DMS114 treated with DMSO at 0.1 percent for 48 hours (cell line): Measurements from ENCODE around the gene MAS1L.
"Not testable (repeated sequence)": the region's sequence is repeated elsewhere in the genome, so short reads cannot be mapped to it uniquely, and the experiment has no call there.

Experiments used
- DNase-seq: peaks from one replicate; lab custom pipeline; 2025; ENCODE audit not compliant: unreplicated experiment; lab: John Stamatoyannopoulos, UW

Gene MAS1L

DNA sequence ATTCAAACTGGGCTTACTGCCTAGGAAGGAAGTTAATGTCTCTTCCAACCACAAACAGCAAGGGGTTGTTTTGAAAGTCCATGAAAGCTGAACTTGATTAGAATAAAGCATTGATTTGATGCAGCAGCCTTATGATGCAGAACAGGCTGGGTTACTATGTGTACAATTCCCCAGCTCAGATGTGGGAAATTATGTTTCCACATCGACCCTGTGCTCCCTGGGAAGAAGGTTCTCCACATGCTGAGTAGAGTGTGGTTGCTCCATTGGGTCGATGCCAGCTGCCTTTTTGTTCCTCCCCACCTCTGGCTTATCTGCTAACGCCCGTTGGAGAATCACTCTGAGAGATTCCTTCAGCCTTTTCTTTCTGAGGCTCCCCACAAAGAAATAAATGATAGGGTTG is 1.2 kb downstream of the MAS1L start:
- no peak for DNase-seq

DNA sequence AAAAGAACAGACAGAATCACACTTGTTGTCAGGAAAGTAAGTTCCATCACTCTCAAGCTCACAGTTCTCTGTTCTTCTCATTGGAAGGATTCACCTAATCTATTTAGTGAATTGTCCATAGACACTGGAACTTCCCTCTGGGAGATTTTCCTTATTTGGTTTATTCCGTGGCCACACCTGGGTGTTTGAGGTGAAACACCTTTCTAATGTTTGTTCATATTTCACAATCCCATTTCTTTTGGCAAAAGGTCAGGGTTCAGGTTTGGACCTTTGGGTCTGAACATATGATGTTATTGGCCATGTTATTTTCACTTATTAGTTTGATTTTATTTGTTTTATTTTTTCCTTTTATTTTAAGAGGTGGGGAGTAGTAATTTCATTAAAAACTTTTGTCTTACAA is 4.0 kb downstream of the MAS1L start:
- no peak for DNase-seq

GRCh38 chr6:29483186-29483585 is 4.6 kb downstream of the MAS1L start:
- no peak for DNase-seq

DNA sequence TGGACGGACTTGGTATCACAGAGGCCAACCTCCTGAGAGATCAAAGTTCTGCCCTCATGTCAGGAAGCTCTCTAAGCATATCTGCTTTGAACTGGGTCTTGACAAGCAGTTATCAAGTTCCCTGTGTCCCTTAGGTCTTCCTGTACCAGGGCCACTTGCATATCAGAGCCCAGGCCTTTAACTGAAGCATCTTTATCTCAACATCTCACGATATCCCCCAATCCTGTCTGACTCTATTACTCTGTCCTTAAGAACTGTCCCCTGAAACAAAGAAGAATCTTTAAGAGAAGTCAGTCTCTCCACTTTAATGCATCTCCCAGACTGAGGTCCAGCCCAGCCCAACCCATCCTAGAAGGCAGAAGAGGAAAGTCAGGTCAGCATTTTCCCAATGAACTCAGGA is 8.2 kb downstream of the MAS1L start:
- no peak for DNase-seq

DNA sequence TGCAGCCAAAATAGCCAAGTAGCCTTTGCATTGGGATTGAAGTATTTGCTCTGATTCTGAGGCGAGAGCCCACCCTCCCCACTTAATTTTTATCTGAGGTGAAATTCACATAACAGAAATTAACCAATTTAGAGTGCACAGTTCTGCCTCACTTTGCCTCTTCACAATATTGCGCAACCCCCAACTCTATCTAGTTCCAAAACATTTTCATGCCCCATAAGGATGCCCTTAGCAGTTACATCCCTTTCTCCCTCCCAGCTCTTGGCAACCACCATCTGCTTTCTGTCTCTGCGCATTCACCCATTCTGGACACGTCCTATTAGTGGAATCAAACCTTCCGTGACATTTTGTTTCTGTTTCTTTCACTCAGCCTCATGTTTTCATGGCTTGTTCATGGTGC is 9.0 kb downstream of the MAS1L start:
- DNase-seq, result no peak

DNA sequence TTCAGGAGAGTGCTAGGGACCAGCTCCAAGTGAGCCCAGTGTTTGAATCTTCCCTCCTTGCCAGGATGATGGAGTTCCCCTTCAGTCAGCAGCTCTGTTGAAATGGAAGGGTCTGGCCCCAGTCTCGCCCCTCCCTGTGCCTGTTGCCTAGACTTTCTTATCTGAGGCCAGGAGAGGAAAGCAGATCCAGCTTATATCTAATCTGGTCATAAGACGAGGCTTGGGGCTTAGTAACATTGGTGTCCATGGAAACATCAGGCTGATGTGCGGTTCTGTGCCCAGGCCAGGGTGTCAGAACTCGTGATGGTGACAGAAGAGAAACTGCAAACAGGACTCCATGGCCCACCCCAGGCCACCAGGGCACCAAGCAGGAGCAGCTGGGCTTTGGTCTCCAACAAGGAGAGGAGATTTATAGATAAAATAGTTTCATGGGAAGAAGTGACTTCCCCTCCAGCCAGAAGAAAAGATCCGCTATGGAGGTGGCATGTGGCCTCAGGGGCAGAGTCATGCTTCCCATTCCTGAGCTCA is 9.8 kb downstream of the MAS1L start:
- DNase-seq, result no peak

- DNase-seq, result no peak
Measured at GRCh38 chr6:29474996-29475395, 12.8 kb downstream of the MAS1L start.

DNA sequence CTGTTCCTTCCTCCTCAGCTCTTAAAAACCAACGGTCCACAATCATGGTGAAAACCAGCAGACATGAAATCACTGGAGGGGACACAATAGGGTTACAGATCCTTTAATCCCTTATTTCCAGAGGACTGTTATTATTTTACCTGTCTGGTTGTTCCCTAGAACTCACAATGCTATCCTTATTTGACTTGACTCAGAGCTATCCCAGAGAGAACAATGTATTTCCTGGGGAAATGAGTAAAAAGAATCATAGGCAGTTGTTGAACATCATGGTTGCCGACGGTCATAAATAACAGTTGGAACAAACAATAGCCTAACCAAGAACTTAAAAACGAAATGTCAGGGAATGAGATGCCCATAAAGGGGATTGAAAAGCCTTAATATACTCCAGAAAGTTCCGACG is 21.5 kb downstream of the MAS1L start:
- DNase-seq, result no peak

DNA sequence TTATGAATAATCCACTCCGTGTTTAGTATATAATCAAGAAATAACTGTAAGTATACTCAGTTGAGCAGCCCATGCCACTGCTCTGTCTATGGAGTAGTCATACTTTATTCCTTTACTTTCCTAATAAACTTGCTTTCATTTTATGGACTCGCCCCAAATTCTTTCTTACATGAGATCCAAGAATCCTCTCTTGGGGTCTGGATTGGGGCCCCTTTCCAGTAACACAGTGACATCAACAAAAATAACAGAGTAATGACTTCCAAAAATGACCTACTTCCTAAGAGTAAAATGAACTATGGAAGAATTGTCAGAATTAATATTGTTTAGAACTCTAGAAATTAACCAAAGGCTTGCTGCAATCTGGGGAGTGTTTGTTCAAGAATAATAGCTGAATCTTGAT is 22.0 kb downstream of the MAS1L start:
- no peak for DNase-seq

DNA sequence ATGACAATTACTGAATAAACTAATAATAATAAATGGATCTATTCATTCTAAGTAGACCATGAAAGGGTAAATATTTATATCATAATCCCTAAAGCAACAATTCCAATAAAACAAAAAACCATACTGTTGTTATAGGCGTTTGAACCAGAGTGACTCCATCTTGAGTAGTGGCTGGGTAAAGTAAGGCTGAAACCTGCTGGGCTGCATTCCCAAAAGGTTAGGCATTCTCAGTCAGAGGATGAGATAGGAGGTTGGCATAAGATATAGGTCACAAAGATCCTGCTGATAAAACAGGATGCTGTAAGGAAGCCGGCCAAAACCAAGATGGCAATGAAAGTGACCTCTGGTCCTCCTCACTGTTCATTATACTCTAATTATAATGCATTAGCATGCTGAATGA is 22.5 kb downstream of the MAS1L start:
- DNase-seq, result no peak

GRCh38 chr6:29462022-29462421 is 25.7 kb downstream of the MAS1L start:
- no peak for DNase-seq

GRCh38 chr6:29461021-29461814 is 26.5 kb downstream of the MAS1L start:
- no peak for DNase-seq

GRCh38 chr6:29456971-29457370 is 30.8 kb downstream of the MAS1L start, which contains the start of the genes OR11A1 and OR2H1:
Gene OR11A1 (minus strand): TSS chr6:29457071. CDS start chr6:29427641, 29,430 bp downstream.
Gene OR2H1 (plus strand): TSS chr6:29457155. CDS start chr6:29461770, 4,615 bp downstream.
- no peak for DNase-seq

DNA sequence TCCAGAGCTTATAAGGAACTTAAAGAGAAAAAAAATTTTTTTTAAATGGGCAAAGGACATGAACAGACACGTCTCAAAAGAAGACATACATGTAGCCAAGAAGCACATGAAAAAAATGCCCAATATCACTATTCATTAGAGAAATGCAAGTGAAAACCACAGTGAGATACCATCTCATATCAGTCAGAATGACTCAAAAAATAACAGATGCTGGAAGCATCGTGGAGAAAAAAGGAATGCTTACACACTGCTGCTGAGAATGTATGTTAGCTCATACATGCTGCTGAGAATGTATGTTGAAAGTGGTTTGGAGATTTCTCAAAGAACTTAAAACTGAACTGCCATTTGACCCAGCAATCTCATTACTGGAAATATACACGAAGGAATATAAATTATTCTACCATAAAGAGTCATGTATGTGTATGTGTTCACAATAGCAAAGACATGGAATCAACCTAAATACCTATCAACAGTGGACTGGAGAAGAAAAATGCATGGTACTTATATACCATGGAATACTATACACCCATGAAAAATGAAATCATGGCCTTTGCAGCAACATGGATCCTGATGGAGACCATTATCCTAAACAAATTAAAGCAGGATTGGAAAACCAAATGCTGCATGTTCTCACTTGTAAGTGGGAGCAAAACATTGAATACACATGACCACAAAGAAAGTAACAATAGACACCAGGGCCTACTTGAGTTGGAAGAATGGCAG is 36.1 kb downstream of the MAS1L start:
- no peak for DNase-seq

GRCh38 chr6:29447670-29448069 is 40.1 kb downstream of the MAS1L start:
- no peak for DNase-seq

DNA sequence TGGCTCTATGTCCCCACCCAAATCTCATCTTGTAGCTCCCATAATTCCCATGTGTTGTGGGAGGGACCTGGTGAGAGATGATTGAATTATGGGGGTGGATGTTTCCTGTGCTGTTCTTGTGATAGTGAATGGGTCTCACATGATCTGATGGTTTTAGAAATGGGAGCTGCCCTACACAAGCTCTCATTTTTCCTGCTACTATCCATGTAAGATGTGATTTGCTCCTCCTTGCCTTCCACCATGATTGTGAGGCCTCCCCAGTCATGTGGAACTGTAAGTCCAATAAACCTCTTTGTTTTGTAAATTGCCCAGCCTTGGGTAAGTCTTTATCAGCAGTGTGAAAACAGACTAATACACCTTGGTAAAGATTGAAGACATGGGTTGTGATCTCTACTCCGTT is 43.7 kb downstream of the MAS1L start:
- not testable (repeated sequence) for DNase-seq

DNA sequence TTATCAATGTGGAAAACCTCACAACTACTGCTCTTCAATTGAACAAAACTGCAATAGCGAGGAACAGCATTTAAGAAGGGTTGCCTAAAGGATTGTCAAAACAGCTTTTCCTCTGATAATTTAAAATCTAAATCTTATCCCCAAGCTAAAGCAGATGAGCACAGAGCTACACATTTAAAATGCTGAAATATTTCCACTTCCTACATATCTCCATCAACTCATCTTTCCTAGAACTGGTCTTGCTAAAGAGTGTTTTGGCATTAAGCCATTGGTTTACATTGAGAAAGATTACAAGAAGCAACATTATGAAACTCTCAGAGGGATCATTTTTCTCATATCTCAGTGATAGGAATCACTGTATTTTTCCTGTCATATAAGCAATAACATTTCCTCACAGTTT is 45.0 kb downstream of the MAS1L start:
- no peak for DNase-seq

DNA sequence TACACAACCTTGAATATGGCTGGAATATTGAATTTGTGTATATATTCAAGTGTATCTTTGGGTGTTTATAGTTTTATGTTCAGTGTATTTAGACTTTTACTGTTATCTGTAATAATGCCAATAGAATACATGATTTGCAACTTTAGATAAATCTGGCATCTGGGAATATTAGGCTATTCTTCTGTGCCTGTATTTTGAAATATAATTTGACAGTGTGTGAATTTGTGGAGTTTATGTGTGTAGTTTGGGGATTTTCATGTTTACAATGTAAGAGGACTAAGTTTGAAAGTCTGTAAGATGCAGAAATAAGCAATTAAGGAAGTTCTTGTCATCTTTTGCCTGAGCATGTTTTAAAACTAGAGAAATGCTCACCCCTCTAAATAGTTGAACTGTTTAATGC is 48.8 kb downstream of the MAS1L start, which contains the start of gene OR10C1:
Gene OR10C1, plus strand, starts transcription at position 301 of the 400 bp plus-strand sequence. CDS start 710 bp downstream, outside the sequence.
- no peak for DNase-seq

GRCh38 chr6:29436730-29437129 is 51.0 kb downstream of the MAS1L start:
- DNase-seq, result not testable (repeated sequence)
